IMR-90 (cell line): ENCODE data around the gene ZNF524. TPM values are rescaled to one million over a fixed set of nuclear protein-coding genes. Genes with fewer than 3 reads are reported as not detected.

Source experiments
- ATAC-seq: fragments of 200-7000 bp; cut with Tn5 transposase; 2 replicates; pipeline ENCODE4 v1.9.1; 2020; ENCODE audit warnings: low read depth, mild to moderate bottlenecking, moderate library complexity
- BruUV-seq: library from RNA; stranded (reverse); fragments of 400-500 nt; replicated peaks from 2 replicates; lab custom pipeline; 2021; lab: Mats Ljungman, UMichigan
- CTCF ChIA-PET: fragments of 300-600 bp; formaldehyde crosslinking; extraction: SDS; loops from one replicate; lab custom pipeline; 2021; ENCODE audit warnings: antibody characterized with exemption; lab: Yijun Ruan, JAX
- POLR2A ChIA-PET: fragments of 300-600 bp; sonication (Branson Sonifier 250); formaldehyde crosslinking; loops from one replicate; lab custom pipeline; 2022; ENCODE audit warnings: antibody characterized with exemption; ENCODE audit not compliant: unreplicated experiment; lab: Charles Lee
- DNase-seq: peaks from one replicate; pipeline ENCODE4 v3.0.0; 2013
- H2AFZ ChIP-seq: replicated peaks from 2 replicates; pipeline ENCODE3; 2013; ENCODE audit warnings: low read length, mild to moderate bottlenecking; ENCODE audit not compliant: poor library complexity
- H2AK5ac ChIP-seq: 2 replicates; pipeline ENCODE4 v1.6.1; 2013; ENCODE audit warnings: low read depth, low read length, inconsistent platforms
- H2AK9ac ChIP-seq: replicated peaks from 2 replicates; pipeline ENCODE3; 2013; ENCODE audit warnings: mild to moderate bottlenecking, low read depth, low read length, moderate library complexity; ENCODE audit not compliant: poor library complexity
- H2BK120ac ChIP-seq: 2 replicates; pipeline ENCODE4 v1.6.1; 2013; ENCODE audit warnings: low read depth, low read length, inconsistent platforms
- H2BK15ac ChIP-seq: 3 replicates; pipeline ENCODE4 v1.6.1; 2013; ENCODE audit warnings: low read depth, low read length, inconsistent platforms
- H2BK20ac ChIP-seq: 2 replicates; pipeline ENCODE4 v1.6.1; 2013; ENCODE audit warnings: low read depth, mild to moderate bottlenecking, inconsistent platforms, low read length, moderate library complexity
- H2BK5ac ChIP-seq: 2 replicates; pipeline ENCODE4 v1.6.1; 2013; ENCODE audit warnings: mild to moderate bottlenecking, low read depth, low read length, inconsistent platforms; ENCODE audit not compliant: poor library complexity, severe bottlenecking
- H3K14ac ChIP-seq: replicated peaks from 2 replicates; pipeline ENCODE4 v1.6.1; 2013; ENCODE audit warnings: low read depth, low read length, inconsistent platforms
- H3K18ac ChIP-seq: 2 replicates; pipeline ENCODE4 v1.6.1; 2013; ENCODE audit warnings: low read depth, low read length, control low read depth
- H3K23ac ChIP-seq: 2 replicates; pipeline ENCODE4 v1.6.1; 2013; ENCODE audit warnings: low read depth, low read length, inconsistent platforms
- H3K27ac ChIP-seq: 2 replicates; pipeline ENCODE4 v1.5.1; 2013; ENCODE audit warnings: mild to moderate bottlenecking, control low read depth, low read length; ENCODE audit not compliant: insufficient read depth
- H3K27me3 ChIP-seq: 2 replicates; pipeline ENCODE4 v1.6.1; 2013; ENCODE audit warnings: low read length; ENCODE audit not compliant: control insufficient read depth, insufficient read depth
- H3K36me3 ChIP-seq: 2 replicates; pipeline ENCODE4 v1.6.1; 2013; ENCODE audit warnings: low read length, mixed read lengths; ENCODE audit not compliant: control insufficient read depth, insufficient read depth
- H3K4ac ChIP-seq: 2 replicates; pipeline ENCODE4 v1.6.1; 2013; ENCODE audit warnings: low read depth, low read length, inconsistent platforms
- H3K4me1 ChIP-seq: 2 replicates; pipeline ENCODE4 v1.6.1; 2013; ENCODE audit warnings: low read length, mixed read lengths; ENCODE audit not compliant: control insufficient read depth, insufficient read depth
- H3K4me2 ChIP-seq: 2 replicates; pipeline ENCODE4 v1.6.1; 2013; ENCODE audit warnings: low read depth, mild to moderate bottlenecking, control low read depth, low read length, moderate library complexity
- H3K4me3 ChIP-seq: 2 replicates; pipeline ENCODE4 v1.5.1; 2013; ENCODE audit warnings: low read depth, mild to moderate bottlenecking, control low read depth, low read length, moderate library complexity; ENCODE audit not compliant: insufficient read depth
- H3K56ac ChIP-seq: 2 replicates; pipeline ENCODE4 v1.6.1; 2013; ENCODE audit warnings: low read length, inconsistent platforms; ENCODE audit not compliant: insufficient read depth; ENCODE audit errors: extremely low read depth
- H3K79me1 ChIP-seq, 2 experiments: 2 replicates each; pipeline ENCODE4 v1.6.1; 2013; ENCODE audit warnings: low read length in 2 of 2, inconsistent platforms in 1 of 2, low read depth in 1 of 2
- H3K9ac ChIP-seq: 2 replicates; pipeline ENCODE4 v1.6.1; 2013; ENCODE audit warnings: low read depth, low read length, control low read depth
- H3K9me1 ChIP-seq: 2 replicates; pipeline ENCODE4 v1.6.1; 2013; ENCODE audit warnings: low read length, inconsistent platforms; ENCODE audit not compliant: insufficient read depth
- H3K9me3 ChIP-seq: 2 replicates; pipeline ENCODE4 v1.6.1; 2013; ENCODE audit warnings: low read length; ENCODE audit not compliant: control insufficient read depth, insufficient read depth
- H4K20me1 ChIP-seq: 2 replicates; pipeline ENCODE4 v1.6.1; 2013; ENCODE audit warnings: low read length, inconsistent platforms; ENCODE audit not compliant: insufficient read depth
- H4K5ac ChIP-seq: 2 replicates; pipeline ENCODE4 v1.6.1; 2013; ENCODE audit warnings: mild to moderate bottlenecking, low read depth, low read length, control low read depth
- H4K8ac ChIP-seq, 2 experiments: 2 replicates each; pipeline ENCODE4 v1.6.1; 2013; ENCODE audit warnings: low read depth in 2 of 2, low read length in 2 of 2, control low read depth in 1 of 2, inconsistent platforms in 1 of 2
- H4K91ac ChIP-seq: 2 replicates; pipeline ENCODE4 v1.6.1; 2013; ENCODE audit warnings: low read depth, low read length, inconsistent platforms; ENCODE audit not compliant: insufficient read depth
- BHLHE40 ChIP-seq: fragments of 150-350 bp; IDR thresholded peaks from 2 replicates; pipeline ENCODE4 v1.6.1; 2016; ENCODE audit warnings: mild to moderate bottlenecking, low read depth, low read length
- CEBPB ChIP-seq: IDR thresholded peaks from 2 replicates; pipeline ENCODE4 v1.6.1; 2012; ENCODE audit warnings: low read depth, low read length, improper control_type of control experiment
- CTCF ChIP-seq: conservative IDR thresholded peaks from 2 replicates; pipeline ENCODE4 v1.5.1; 2012; ENCODE audit warnings: mild to moderate bottlenecking, low read depth, low read length, improper control_type of control experiment
- MAFK ChIP-seq: IDR thresholded peaks from 2 replicates; pipeline ENCODE4 v1.6.1; 2012; ENCODE audit warnings: low read depth, low read length, improper control_type of control experiment
- MXI1 ChIP-seq: IDR thresholded peaks from 2 replicates; pipeline ENCODE4 v1.6.1; 2012; ENCODE audit warnings: low read depth, mild to moderate bottlenecking, low read length, moderate library complexity, borderline replicate concordance
- NFE2L2 ChIP-seq: fragments of 150-350 bp; IDR thresholded peaks from 2 replicates; pipeline ENCODE4 v1.6.1; 2016; ENCODE audit warnings: low read depth, mild to moderate bottlenecking, low read length
- RAD21 ChIP-seq: IDR thresholded peaks from 2 replicates; pipeline ENCODE4 v1.6.1; 2012; ENCODE audit warnings: low read length, improper control_type of control experiment
- SMC3 ChIP-seq: fragments of 150-350 bp; IDR thresholded peaks from 2 replicates; pipeline ENCODE4 v1.6.1; 2016; ENCODE audit warnings: low read depth, mild to moderate bottlenecking, antibody characterized with exemption, low read length, moderate library complexity
- WGBS, 2 experiments: methylation state at CpG; one replicate each; pipeline versions ENCODE4 v1.1.5 to v1.1.7; 2013; ENCODE audit warnings: missing lambda C conversion rate in 2 of 2; ENCODE audit not compliant: insufficient read length in 1 of 2; ENCODE audit errors: extremely low coverage in 2 of 2; 5-methylcytosine and 5-hydroxymethylcytosine counted together
- dilution Hi-C: fragments of 300-500 bp; cut with HindIII; formaldehyde crosslinking; loops from one replicate; pipeline ENCODE4 v1.14.3; 2018; ENCODE audit warnings: low sequenced_read_pairs; ENCODE audit not compliant: unreplicated experiment
- in situ Hi-C: fragments of 300-500 bp; cut with MboI; formaldehyde crosslinking; loops from 3 replicates; pipeline ENCODE4 v1.14.3; 2019; ENCODE audit warnings: low sequenced_read_pairs, inconsistent platforms, mixed read lengths
- intact Hi-C: fragments of 100-400 bp; cut with micrococcal nuclease; formaldehyde crosslinking; loops from 2 replicates; pipeline ENCODE4 v1.10.0; 2022
- polyA plus RNA-seq, 3 experiments: library from polyadenylated mRNA; depleted of rRNA; stranded (reverse); fragments of >200 nt; gene quantifications; 2 replicates each; pipeline ENCODE4 v1.2.3, GENCODE V29; 2012; ENCODE audit warnings: low replicate concordance in 1 of 3
- total RNA-seq: library from RNA; depleted of rRNA; stranded (reverse); fragments of >200 nt; gene quantifications from 2 replicates; pipeline ENCODE4 v1.2.3, GENCODE V29; 2012
- TF ChIP-seq, protein P1 (sequence below): fragments of 150-350 bp; IDR thresholded peaks from 2 replicates; pipeline ENCODE4 v1.6.1; 2017; ENCODE audit warnings: mild to moderate bottlenecking, antibody characterized with exemption, low read length, low read depth

Gene ZNF524
- total and polyA plus RNA-seq, 2 of the 4 experiments (the other 2 are of a cell fraction), result 2.3 to 6.6 TPM

DNA sequence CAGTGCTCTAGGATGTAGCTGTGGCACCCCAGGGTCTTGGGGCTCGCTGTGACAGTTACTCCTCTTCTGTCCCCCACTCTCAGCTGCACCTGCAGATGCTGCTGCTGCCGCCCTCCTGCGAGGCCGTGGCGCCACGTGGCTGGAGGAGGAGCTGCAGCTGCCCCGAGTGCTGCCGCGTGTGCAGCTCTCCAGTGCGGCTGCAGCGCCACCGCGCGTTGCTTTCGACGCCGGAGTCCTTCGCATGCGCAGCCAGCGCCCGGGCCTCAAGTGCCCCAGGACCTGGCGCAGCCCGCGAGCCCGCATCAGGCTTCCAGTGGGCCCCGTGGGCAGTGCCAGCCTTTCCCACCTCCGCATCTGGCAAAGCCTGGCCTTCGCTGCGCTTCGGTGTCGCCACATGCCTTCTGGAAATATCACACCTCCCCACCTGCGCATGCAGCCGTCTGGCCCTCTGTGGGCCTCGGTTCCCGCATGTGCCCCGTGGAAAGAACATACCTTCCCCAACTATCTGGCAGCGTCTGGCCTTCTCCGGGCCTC lies 40.0 kb downstream of the ZNF524 start:
- H3K79me1 ChIP-seq, result peaks cover 33 to 87% of the 10 kb centered on the region in 2 experiments
- H4K8ac ChIP-seq, result peak overlapping the region; percentile 79 to 84; a peak in 3 of 4 replicates
- WGBS, 2 experiments, result 22% methylated on average over 35 of the region's 38 CpGs; no CpG with 5 or more reads in 1 of the 2 experiments
- BruUV-seq, result no TSS peak
- H2AK5ac ChIP-seq, result peak overlapping the region; percentile 71
- peak overlapping the region; percentile 82 for H4K91ac ChIP-seq
- ChIA-PET CTCF (no interaction called here), POLR2A (no interaction called here)
- TF ChIP-seq CTCF, result peak; percentile 61
- 0 out of 2 replicates have a peak, but pooled peaks have one; percentile 29 for TF ChIP-seq SMC3
- no peak for TF ChIP-seq MAFK
- peak; percentile 82; the same call in 1 of the 2 replicates for TF ChIP-seq MXI1
- TF ChIP-seq NFE2L2, result no peak
- TF ChIP-seq CEBPB, result no peak
- TF ChIP-seq RAD21, result peak; percentile 45
- TF ChIP-seq, protein P1, sequence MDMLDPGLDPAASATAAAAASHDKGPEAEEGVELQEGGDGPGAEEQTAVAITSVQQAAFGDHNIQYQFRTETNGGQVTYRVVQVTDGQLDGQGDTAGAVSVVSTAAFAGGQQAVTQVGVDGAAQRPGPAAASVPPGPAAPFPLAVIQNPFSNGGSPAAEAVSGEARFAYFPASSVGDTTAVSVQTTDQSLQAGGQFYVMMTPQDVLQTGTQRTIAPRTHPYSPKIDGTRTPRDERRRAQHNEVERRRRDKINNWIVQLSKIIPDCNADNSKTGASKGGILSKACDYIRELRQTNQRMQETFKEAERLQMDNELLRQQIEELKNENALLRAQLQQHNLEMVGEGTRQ, result peak; percentile 62
- peak; percentile 12; the same call in 1 of the 2 replicates for TF ChIP-seq BHLHE40
- in situ Hi-C loops (loop anchor here (25.0 kb wide), 2 partner anchors 353 to 528 kb away; partner anchors contain the start of genes BRSK1, HSPBP1 and PPP1R12C), dilution Hi-C loops (no loop called here), intact Hi-C loops (no loop called here)
- H2AFZ ChIP-seq, result peak overlapping the region; percentile 90
- H2BK20ac ChIP-seq, result no peak overlapping the region
- 0 out of 2 replicates have a peak, but pooled peaks cover 9% of the 10 kb centered on the region for H4K20me1 ChIP-seq
- DNase-seq (peak; percentile 68), ATAC-seq (no peak)
- peak overlapping the region; percentile 98 for H3K14ac ChIP-seq
- peak overlapping the region; percentile 99 for H3K23ac ChIP-seq
- H3K4me2 ChIP-seq, result peak overlapping the region; percentile 16
- H3K56ac ChIP-seq, result peak overlapping the region; percentile 82; the same call in 1 of the 2 replicates
- H3K36me3 ChIP-seq, result peaks cover 10% of the 10 kb centered on the region; the same call in 1 of the 2 replicates
- no peak overlapping the region for H3K18ac ChIP-seq
- peaks cover 14% of the 10 kb centered on the region for H3K9me1 ChIP-seq
- H4K5ac ChIP-seq, result peak overlapping the region; percentile 30
- H3K9ac ChIP-seq, result peak overlapping the region; percentile 42
- no peaks in the 10 kb centered on the region for H3K9me3 ChIP-seq
- H3K27ac ChIP-seq, result peak overlapping the region; percentile 59
- H3K27me3 ChIP-seq, result no peaks in the 10 kb centered on the region
- peaks cover 21% of the 10 kb centered on the region for H3K4me1 ChIP-seq
- H2BK5ac ChIP-seq, result peak overlapping the region; percentile 49
- 0 out of 2 replicates have a peak overlapping the region, but pooled peaks have one; percentile 28 for H2BK120ac ChIP-seq
- H2BK15ac ChIP-seq, result no peak overlapping the region
- H3K4ac ChIP-seq, result peak overlapping the region; percentile 97
- peak overlapping the region; percentile 95 for H2AK9ac ChIP-seq
- H3K4me3 ChIP-seq, result peak overlapping the region; percentile 74
